Smooth muscle cell (in vitro differentiated cells): Measurements from ENCODE around the gene HNRNPU. TPM values are rescaled to one million over a fixed set of nuclear protein-coding genes. Genes with fewer than 3 reads are reported as not detected.

Experiments
- DNase-seq: peaks from one replicate; lab custom pipeline; 2025; ENCODE audit not compliant: unreplicated experiment; lab: John Stamatoyannopoulos, UW
- H2AFZ ChIP-seq: fragments of 200-600 bp; sonication (generic); 2 replicates; pipeline ENCODE4 v1.6.0; 2016; ENCODE audit warnings: antibody characterized with exemption, low read depth, mild to moderate bottlenecking
- H3F3A ChIP-seq: fragments of 200-600 bp; sonication (generic); 2 replicates; pipeline ENCODE4 v1.6.0; 2017; ENCODE audit warnings: antibody characterized with exemption, low read depth
- H3K27ac ChIP-seq: fragments of 200-600 bp; sonication (generic); 2 replicates; pipeline ENCODE4 v1.5.1; 2016; ENCODE audit warnings: low read depth, mild to moderate bottlenecking
- H3K27me3 ChIP-seq: fragments of 200-600 bp; sonication (generic); 2 replicates; pipeline ENCODE4 v1.6.1; 2016; ENCODE audit warnings: low read depth, mild to moderate bottlenecking
- H3K36me3 ChIP-seq: fragments of 200-600 bp; sonication (generic); 2 replicates; pipeline ENCODE4 v1.5.1; 2016; ENCODE audit warnings: low read depth
- H3K4me1 ChIP-seq: fragments of 200-600 bp; sonication (generic); 2 replicates; pipeline ENCODE4 v1.5.1; 2016; ENCODE audit warnings: low read depth
- H3K4me2 ChIP-seq: fragments of 200-600 bp; sonication (generic); 2 replicates; pipeline ENCODE4 v1.6.0; 2016; ENCODE audit warnings: mild to moderate bottlenecking
- H3K4me3 ChIP-seq: fragments of 200-600 bp; sonication (generic); 2 replicates; pipeline ENCODE4 v1.5.1; 2016; ENCODE audit warnings: mild to moderate bottlenecking
- H3K79me2 ChIP-seq: fragments of 200-600 bp; sonication (generic); 2 replicates; pipeline ENCODE4 v1.6.0; 2016; ENCODE audit warnings: low read depth, mild to moderate bottlenecking
- H3K9ac ChIP-seq: fragments of 200-600 bp; sonication (generic); 2 replicates; pipeline ENCODE4 v1.6.0; 2016; ENCODE audit warnings: low read depth
- H3K9me3 ChIP-seq: fragments of 200-600 bp; sonication (generic); replicated peaks from 2 replicates; pipeline ENCODE4 v1.5.1; 2016; ENCODE audit warnings: low read depth
- H4K20me1 ChIP-seq: fragments of 200-600 bp; sonication (generic); 2 replicates; pipeline ENCODE4 v1.6.0; 2016; ENCODE audit warnings: low read depth
- CTCF ChIP-seq: fragments of 200-600 bp; sonication (generic); IDR thresholded peaks from 2 replicates; pipeline ENCODE4 v1.5.1; 2017; ENCODE audit warnings: borderline replicate concordance, mild to moderate bottlenecking, antibody characterized with exemption; ENCODE audit not compliant: insufficient read depth, poor library complexity, severe bottlenecking
- whole genome bisulfite sequencing: methylation state at CpG from one replicate; pipeline ENCODE4 v1.1.7; 2016; ENCODE audit warnings: low lambda C conversion rate; 5-methylcytosine and 5-hydroxymethylcytosine counted together
- polyA plus RNA-seq: library from polyadenylated mRNA; unstranded; fragments of >200 nt; fragmentation: Nextera tagmentation; extraction: Ambion mirVana; gene quantifications from 2 replicates; pipeline ENCODE4 v1.2.1, GENCODE V29; 2016
- total RNA-seq: library from RNA; depleted of rRNA; stranded (reverse); fragments of >200 nt; gene quantifications from 2 replicates; pipeline ENCODE4 v1.2.3, GENCODE V29; 2014

Gene HNRNPU
- total and polyA plus RNA-seq, 2 experiments from 2014 or later = 198 to 286 TPM

GRCh38 chr1:244851546-244852231 is 12.7 kb downstream of the HNRNPU start:
- DNase-seq = no peak
- Histone ChIP-seq H3K27me3 (no peaks in the 10 kb centered on the region), H3F3A (peaks cover 59% of the 10 kb centered on the region), H3K79me2 (peaks cover 88% of the 10 kb centered on the region), H3K9ac (no peak overlapping the region), H4K20me1 (peaks cover 87% of the 10 kb centered on the region), H3K27ac (peak overlapping the region; percentile 46), H2AFZ (no peak overlapping the region), H3K4me1 (no peaks in the 10 kb centered on the region), H3K36me3 (peaks cover 48% of the 10 kb centered on the region), H3K4me2 (no peak overlapping the region), H3K9me3 (no peaks in the 10 kb centered on the region), H3K4me3 (no peak overlapping the region)
- 97% methylated on average over 4 of the region's 4 CpGs for WGBS
- no peak for TF ChIP-seq CTCF

- DNase-seq = no peak
- 95% methylated on average over 2 of the region's 2 CpGs for WGBS
- Histone ChIP-seq H3K27ac (peak overlapping the region; percentile 46), H3K36me3 (peaks cover 40% of the 10 kb centered on the region), H2AFZ (no peak overlapping the region), H3K9me3 (no peaks in the 10 kb centered on the region), H3K4me1 (no peaks in the 10 kb centered on the region), H3K79me2 (peaks cover 80% of the 10 kb centered on the region), H3K4me2 (no peak overlapping the region), H4K20me1 (peaks cover 80% of the 10 kb centered on the region), H3F3A (peaks cover 54% of the 10 kb centered on the region), H3K4me3 (no peak overlapping the region), H3K9ac (no peak overlapping the region), H3K27me3 (no peaks in the 10 kb centered on the region)
- no peak for TF ChIP-seq CTCF
These were observed 13.4 kb downstream of the HNRNPU start for GRCh38 chr1:244850896-244851295.

- Histone ChIP-seq H3K36me3 (peaks cover 36% of the 10 kb centered on the region), H2AFZ (no peak overlapping the region), H4K20me1 (peaks cover 73% of the 10 kb centered on the region), H3K4me3 (no peak overlapping the region), H3K4me1 (no peaks in the 10 kb centered on the region), H3K9me3 (no peaks in the 10 kb centered on the region), H3K27me3 (no peaks in the 10 kb centered on the region), H3F3A (peaks cover 55% of the 10 kb centered on the region), H3K9ac (no peak overlapping the region), H3K79me2 (peaks cover 74% of the 10 kb centered on the region), H3K4me2 (no peak overlapping the region), H3K27ac (peak overlapping the region; percentile 46)
- DNase-seq = no peak
- WGBS = 92% methylated on average over 3 of the region's 3 CpGs
- no peak for TF ChIP-seq CTCF
These were observed 14.1 kb downstream of the HNRNPU start for GRCh38 chr1:244850099-244850852.
